Gastroesophageal sphincter (tissue), 3 donors: ENCODE results near the gene PEX10.

Experiments used
- POLR2A ChIP-seq, 2 donors: fragments of 450-650 bp; IDR thresholded peaks; one replicate each; pipeline ENCODE4 v1.6.1; 2017; ENCODE audit warnings: antibody characterized with exemption in 2 of 2, mild to moderate bottlenecking in 2 of 2, moderate library complexity in 1 of 2
- POLR2AphosphoS5 ChIP-seq: sonication (generic); formaldehyde crosslinking; IDR thresholded peaks from one replicate; pipeline ENCODE4 v1.6.1; 2017; ENCODE audit warnings: antibody characterized with exemption
- TF ChIP-seq, protein P1 (sequence below), 4 experiments: fragments of 200-600 bp in 2 of 4; fragments of 450-650 bp in 2 of 4; sonication (generic) in 1 of 4; IDR thresholded peaks; one replicate each; pipeline ENCODE4 v1.5.1; 2017 to 2019; ENCODE audit warnings: antibody characterized with exemption in 4 of 4, mild to moderate bottlenecking in 2 of 4, moderate library complexity in 2 of 4

- TF ChIP-seq, protein P1, sequence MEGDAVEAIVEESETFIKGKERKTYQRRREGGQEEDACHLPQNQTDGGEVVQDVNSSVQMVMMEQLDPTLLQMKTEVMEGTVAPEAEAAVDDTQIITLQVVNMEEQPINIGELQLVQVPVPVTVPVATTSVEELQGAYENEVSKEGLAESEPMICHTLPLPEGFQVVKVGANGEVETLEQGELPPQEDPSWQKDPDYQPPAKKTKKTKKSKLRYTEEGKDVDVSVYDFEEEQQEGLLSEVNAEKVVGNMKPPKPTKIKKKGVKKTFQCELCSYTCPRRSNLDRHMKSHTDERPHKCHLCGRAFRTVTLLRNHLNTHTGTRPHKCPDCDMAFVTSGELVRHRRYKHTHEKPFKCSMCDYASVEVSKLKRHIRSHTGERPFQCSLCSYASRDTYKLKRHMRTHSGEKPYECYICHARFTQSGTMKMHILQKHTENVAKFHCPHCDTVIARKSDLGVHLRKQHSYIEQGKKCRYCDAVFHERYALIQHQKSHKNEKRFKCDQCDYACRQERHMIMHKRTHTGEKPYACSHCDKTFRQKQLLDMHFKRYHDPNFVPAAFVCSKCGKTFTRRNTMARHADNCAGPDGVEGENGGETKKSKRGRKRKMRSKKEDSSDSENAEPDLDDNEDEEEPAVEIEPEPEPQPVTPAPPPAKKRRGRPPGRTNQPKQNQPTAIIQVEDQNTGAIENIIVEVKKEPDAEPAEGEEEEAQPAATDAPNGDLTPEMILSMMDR (IDR thresholded peaks at IDR 0.05) = no peak
- no peak for TF ChIP-seq POLR2A (IDR thresholded peaks at IDR 0.05)
- TF ChIP-seq POLR2AphosphoS5 = no peak
Observed at GRCh38 chr1:2393471-2393877, 18.9 kb downstream of the PEX10 start.
